NCI-H2171 treated with DMSO at 0.1 percent for 48 hours (cell line): ENCODE results near the gene TEX12.

Experiments
- DNase-seq: peaks from one replicate; lab custom pipeline; 2025; lab: John Stamatoyannopoulos, UW

The TEX12 gene

GRCh38 chr11:112213753-112214152 lies 46.6 kb downstream of the TEX12 start:
- DNase-seq, result no peak

GRCh38 chr11:112215621-112216020 lies 48.4 kb downstream of the TEX12 start:
- no peak for DNase-seq

- no peak for DNase-seq
Observed at GRCh38 chr11:112216561-112217105, 49.5 kb downstream of the TEX12 start.

- DNase-seq, result peak; percentile 83
Observed at GRCh38 chr11:112219476-112220232, 52.5 kb downstream of the TEX12 start.

GRCh38 chr11:112221274-112221835 lies 54.2 kb downstream of the TEX12 start:
- no peak for DNase-seq
